Measurements from ENCODE around the gene SLC38A10. TPM values are rescaled to one million over a fixed set of nuclear protein-coding genes. Genes with fewer than 3 reads are reported as not detected.

SLC38A10 gene
- total and polyA plus RNA-seq, 2 of the 4 experiments (the other 2 are of a cell fraction), result 12.7 to 46.7 TPM

- H4K91ac ChIP-seq (ENCODE audit: insufficient read depth, low read depth, low read length), result peak overlapping the region; percentile 72
- H3K27ac ChIP-seq (ENCODE audit: insufficient read depth, low read length), result peak overlapping the region; percentile 90
- BruUV-seq (replicated peaks), result TSS peak; percentile 40
- H2BK120ac ChIP-seq (ENCODE audit: low read depth, low read length), result peak overlapping the region; percentile 75
- CTCF ChIA-PET, result interaction anchor here (1.0 to 1.1 kb wide), 2 partner anchors 15 to 245 kb away, joined by 3 read pairs; no protein-coding TSS in a partner anchor
- H2AK5ac ChIP-seq (ENCODE audit: low read depth, low read length), result peak overlapping the region; percentile 91
- no peak overlapping the region for H2BK20ac ChIP-seq (ENCODE audit: low read depth, low read length)
- peak overlapping the region; percentile 96 for H3K4ac ChIP-seq (ENCODE audit: low read depth, low read length)
- peak overlapping the region; percentile 71 for H3K4me3 ChIP-seq (ENCODE audit: insufficient read depth, low read depth, low read length)
- H3K14ac ChIP-seq (replicated peaks; ENCODE audit: low read depth, low read length), result peak overlapping the region; percentile 90
- peaks cover 11% of the 10 kb centered on the region; the same call in 1 of the 2 replicates for H3K9me1 ChIP-seq (ENCODE audit: insufficient read depth, low read length)
- H3K79me1 ChIP-seq (ENCODE audit: low read depth in 1 of 2, low read length in 2 of 2), result peaks cover 29 to 82% of the 10 kb centered on the region in 2 experiments
- 21% methylated on average over 7 of the region's 37 CpGs; no CpG with 5 or more reads in 1 of the 2 experiments for WGBS, 2 experiments (ENCODE audit: extremely low coverage in 2 of 2, insufficient read length in 1 of 2)
- dilution Hi-C loops (cut with HindIII; ENCODE audit: low sequenced_read_pairs, unreplicated experiment) (no loop called here), intact Hi-C loops (cut with micrococcal nuclease) (no loop called here), in situ Hi-C loops (cut with MboI; ENCODE audit: low sequenced_read_pairs) (no loop called here)
- H2AK9ac ChIP-seq (replicated peaks; ENCODE audit: low read depth, low read length, poor library complexity), result peak overlapping the region; percentile 99
- peaks cover 16% of the 10 kb centered on the region for H3K4me1 ChIP-seq (ENCODE audit: control insufficient read depth, insufficient read depth, low read length)
- H3K27me3 ChIP-seq (ENCODE audit: control insufficient read depth, insufficient read depth, low read length), result no peaks in the 10 kb centered on the region
- H2BK5ac ChIP-seq (ENCODE audit: low read depth, low read length, poor library complexity, severe bottlenecking), result peak overlapping the region; percentile 67
- POLR2A ChIA-PET (ENCODE audit: unreplicated experiment), result no interaction called here
- peak overlapping the region; percentile 98 for H2AFZ ChIP-seq (replicated peaks; ENCODE audit: low read length, poor library complexity)
- ATAC-seq (ENCODE audit: low read depth) (no peak), DNase-seq (peak; percentile 6)
- TF ChIP-seq FOS (IDR thresholded peaks at IDR 0.05; ENCODE audit: low read depth, low read length) (no peak), RCOR1 (IDR thresholded peaks at IDR 0.05; ENCODE audit: insufficient replicate concordance, low read length) (no peak), RFX5 (IDR thresholded peaks at IDR 0.05; ENCODE audit: low read depth, low read length) (no peak), POLR2A (IDR thresholded peaks at IDR 0.05; ENCODE audit: low read depth, low read length) (no peak), CHD1 (IDR thresholded peaks at IDR 0.05; ENCODE audit: low read depth, low read length) (no peak), CTCF (conservative IDR thresholded peaks at IDR 0.05; ENCODE audit: low read depth, low read length) (no peak)
- TF ChIP-seq, protein P1, sequence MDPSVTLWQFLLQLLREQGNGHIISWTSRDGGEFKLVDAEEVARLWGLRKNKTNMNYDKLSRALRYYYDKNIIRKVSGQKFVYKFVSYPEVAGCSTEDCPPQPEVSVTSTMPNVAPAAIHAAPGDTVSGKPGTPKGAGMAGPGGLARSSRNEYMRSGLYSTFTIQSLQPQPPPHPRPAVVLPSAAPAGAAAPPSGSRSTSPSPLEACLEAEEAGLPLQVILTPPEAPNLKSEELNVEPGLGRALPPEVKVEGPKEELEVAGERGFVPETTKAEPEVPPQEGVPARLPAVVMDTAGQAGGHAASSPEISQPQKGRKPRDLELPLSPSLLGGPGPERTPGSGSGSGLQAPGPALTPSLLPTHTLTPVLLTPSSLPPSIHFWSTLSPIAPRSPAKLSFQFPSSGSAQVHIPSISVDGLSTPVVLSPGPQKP (IDR thresholded peaks at IDR 0.05; ENCODE audit: borderline replicate concordance, low read depth, low read length), result no peak
- TF ChIP-seq, protein P2, sequence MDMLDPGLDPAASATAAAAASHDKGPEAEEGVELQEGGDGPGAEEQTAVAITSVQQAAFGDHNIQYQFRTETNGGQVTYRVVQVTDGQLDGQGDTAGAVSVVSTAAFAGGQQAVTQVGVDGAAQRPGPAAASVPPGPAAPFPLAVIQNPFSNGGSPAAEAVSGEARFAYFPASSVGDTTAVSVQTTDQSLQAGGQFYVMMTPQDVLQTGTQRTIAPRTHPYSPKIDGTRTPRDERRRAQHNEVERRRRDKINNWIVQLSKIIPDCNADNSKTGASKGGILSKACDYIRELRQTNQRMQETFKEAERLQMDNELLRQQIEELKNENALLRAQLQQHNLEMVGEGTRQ (IDR thresholded peaks at IDR 0.05; ENCODE audit: low read depth, low read length), result no peak
- no peak overlapping the region; the same call in 2 of the 3 replicates for H2BK15ac ChIP-seq (ENCODE audit: low read depth, low read length)
- H3K9me3 ChIP-seq (ENCODE audit: control insufficient read depth, insufficient read depth, low read length), result no peaks in the 10 kb centered on the region
- H3K36me3 ChIP-seq (ENCODE audit: control insufficient read depth, insufficient read depth, low read length), result peaks cover 1% of the 10 kb centered on the region; the same call in 1 of the 2 replicates
- peak overlapping the region; percentile 92 for H3K23ac ChIP-seq (ENCODE audit: low read depth, low read length)
- H3K18ac ChIP-seq (ENCODE audit: low read depth, low read length), result peak overlapping the region; percentile 34
- H4K5ac ChIP-seq (ENCODE audit: low read depth, low read length), result peak overlapping the region; percentile 74
- peak overlapping the region; percentile 97 for H3K4me2 ChIP-seq (ENCODE audit: low read depth, low read length)
- H3K56ac ChIP-seq (ENCODE audit: extremely low read depth, insufficient read depth, low read length), result peak overlapping the region; percentile 79
- H4K8ac ChIP-seq (ENCODE audit: low read depth in 2 of 2, low read length in 2 of 2), result peak overlapping the region; percentile 50 to 94; a peak in 3 of 4 replicates
- peak overlapping the region; percentile 93 for H3K9ac ChIP-seq (ENCODE audit: low read depth, low read length)
- H4K20me1 ChIP-seq (ENCODE audit: insufficient read depth, low read length), result peaks cover 41% of the 10 kb centered on the region
Measured at GRCh38 chr17:81239714-81240555, 55.2 kb downstream of the SLC38A10 start.

All from IMR-90 (cell line).